RWPE2 (cell line): ENCODE data around the gene FAM168B.

Experiments
- ATAC-seq: fragments of 200-7000 bp; cut with Tn5 transposase; 3 replicates; pipeline ENCODE4 v1.9.1; 2021; ENCODE audit warnings: low read depth
- DNase-seq: peaks from one replicate; pipeline ENCODE4 v3.0.0-alpha.2; 2020; ENCODE audit warnings: low spot score
- H3K27ac ChIP-seq: fragments of 450-650 bp; 2 replicates; pipeline ENCODE4 v1.5.1; 2017; ENCODE audit warnings: mild to moderate bottlenecking; ENCODE audit not compliant: poor library complexity, severe bottlenecking
- H3K27me3 ChIP-seq: fragments of 250-450 bp; sonication (Bioruptor Pico); 2 replicates; pipeline ENCODE4 v1.5.1; 2021; ENCODE audit warnings: mild to moderate bottlenecking, moderate library complexity; ENCODE audit not compliant: insufficient read depth, poor library complexity, severe bottlenecking
- H3K36me3 ChIP-seq: fragments of 250-450 bp; sonication (Bioruptor Pico); 2 replicates; pipeline ENCODE4 v1.5.1; 2020; ENCODE audit warnings: low read depth, mild to moderate bottlenecking, moderate library complexity
- H3K4me1 ChIP-seq: fragments of 250-450 bp; sonication (Bioruptor Pico); 2 replicates; pipeline ENCODE4 v1.5.1; 2021; ENCODE audit warnings: mild to moderate bottlenecking, moderate library complexity; ENCODE audit not compliant: insufficient read depth, poor library complexity, severe bottlenecking
- H3K4me3 ChIP-seq: fragments of 250-450 bp; sonication (Bioruptor Pico); 2 replicates; pipeline ENCODE4 v1.5.1; 2021; ENCODE audit warnings: mild to moderate bottlenecking, moderate library complexity; ENCODE audit not compliant: severe bottlenecking
- H3K9me3 ChIP-seq: fragments of 250-450 bp; sonication (Bioruptor Pico); 2 replicates; pipeline ENCODE4 v1.5.1; 2021; ENCODE audit warnings: mild to moderate bottlenecking, moderate library complexity; ENCODE audit not compliant: severe bottlenecking
- CTCF ChIP-seq: fragments of 450-650 bp; IDR thresholded peaks from one replicate; pipeline ENCODE4 v1.5.1; 2017; ENCODE audit warnings: mild to moderate bottlenecking, moderate library complexity; ENCODE audit not compliant: poor library complexity, severe bottlenecking

The FAM168B gene

GRCh38 chr2:131004446-131005209, 88.6 kb downstream of the FAM168B start:
- H3K9me3 ChIP-seq: no peaks in the 10 kb centered on the region
- no peaks in the 10 kb centered on the region for H3K4me1 ChIP-seq
- H3K4me3 ChIP-seq: no peak overlapping the region
- TF ChIP-seq CTCF: no peak
- no peak overlapping the region for H3K27ac ChIP-seq
- ATAC-seq (no peak), DNase-seq (no peak)
- no peaks in the 10 kb centered on the region for H3K36me3 ChIP-seq
- H3K27me3 ChIP-seq: no peaks in the 10 kb centered on the region

- DNase-seq (no peak), ATAC-seq (no peak)
- H3K36me3 ChIP-seq: no peaks in the 10 kb centered on the region
- H3K4me3 ChIP-seq: no peak overlapping the region
- no peaks in the 10 kb centered on the region for H3K27me3 ChIP-seq
- H3K4me1 ChIP-seq: no peaks in the 10 kb centered on the region
- no peak overlapping the region for H3K27ac ChIP-seq
- no peak for TF ChIP-seq CTCF
- no peaks in the 10 kb centered on the region for H3K9me3 ChIP-seq
Observed at GRCh38 chr2:130998561-130998960, 94.7 kb downstream of the FAM168B start.
